Measurements from ENCODE around the gene ZNF407.
"Not testable (repeated sequence)": the region's sequence is repeated elsewhere in the genome, so short reads cannot be mapped to it uniquely, and the experiment has no call there.

ZNF407 gene, protein sequence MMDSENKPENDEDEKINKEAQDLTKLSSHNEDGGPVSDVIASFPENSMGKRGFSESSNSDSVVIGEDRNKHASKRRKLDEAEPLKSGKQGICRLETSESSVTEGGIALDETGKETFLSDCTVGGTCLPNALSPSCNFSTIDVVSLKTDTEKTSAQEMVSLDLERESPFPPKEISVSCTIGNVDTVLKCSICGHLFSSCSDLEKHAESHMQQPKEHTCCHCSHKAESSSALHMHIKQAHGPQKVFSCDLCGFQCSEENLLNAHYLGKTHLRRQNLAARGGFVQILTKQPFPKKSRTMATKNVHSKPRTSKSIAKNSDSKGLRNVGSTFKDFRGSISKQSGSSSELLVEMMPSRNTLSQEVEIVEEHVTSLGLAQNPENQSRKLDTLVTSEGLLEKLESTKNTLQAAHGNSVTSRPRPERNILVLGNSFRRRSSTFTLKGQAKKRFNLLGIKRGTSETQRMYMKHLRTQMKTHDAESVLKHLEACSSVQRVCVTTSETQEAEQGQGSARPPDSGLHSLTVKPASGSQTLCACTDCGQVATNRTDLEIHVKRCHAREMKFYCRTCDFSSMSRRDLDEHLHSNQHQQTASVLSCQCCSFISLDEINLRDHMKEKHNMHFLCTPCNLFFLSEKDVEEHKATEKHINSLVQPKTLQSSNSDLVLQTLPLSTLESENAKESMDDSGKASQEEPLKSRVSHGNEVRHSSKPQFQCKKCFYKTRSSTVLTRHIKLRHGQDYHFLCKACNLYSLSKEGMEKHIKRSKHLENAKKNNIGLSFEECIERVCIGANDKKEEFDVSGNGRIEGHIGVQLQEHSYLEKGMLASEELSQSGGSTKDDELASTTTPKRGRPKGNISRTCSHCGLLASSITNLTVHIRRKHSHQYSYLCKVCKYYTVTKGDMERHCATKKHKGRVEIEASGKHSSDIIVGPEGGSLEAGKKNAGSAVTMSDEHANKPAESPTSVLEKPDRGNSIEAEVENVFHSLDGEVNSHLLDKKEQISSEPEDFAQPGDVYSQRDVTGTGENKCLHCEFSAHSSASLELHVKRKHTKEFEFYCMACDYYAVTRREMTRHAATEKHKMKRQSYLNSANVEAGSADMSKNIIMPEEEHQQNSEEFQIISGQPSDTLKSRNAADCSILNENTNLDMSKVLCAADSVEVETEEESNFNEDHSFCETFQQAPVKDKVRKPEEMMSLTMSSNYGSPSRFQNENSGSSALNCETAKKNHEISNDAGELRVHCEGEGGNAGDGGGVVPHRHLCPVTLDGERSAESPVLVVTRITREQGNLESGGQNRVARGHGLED (N-terminal part only)

DNA sequence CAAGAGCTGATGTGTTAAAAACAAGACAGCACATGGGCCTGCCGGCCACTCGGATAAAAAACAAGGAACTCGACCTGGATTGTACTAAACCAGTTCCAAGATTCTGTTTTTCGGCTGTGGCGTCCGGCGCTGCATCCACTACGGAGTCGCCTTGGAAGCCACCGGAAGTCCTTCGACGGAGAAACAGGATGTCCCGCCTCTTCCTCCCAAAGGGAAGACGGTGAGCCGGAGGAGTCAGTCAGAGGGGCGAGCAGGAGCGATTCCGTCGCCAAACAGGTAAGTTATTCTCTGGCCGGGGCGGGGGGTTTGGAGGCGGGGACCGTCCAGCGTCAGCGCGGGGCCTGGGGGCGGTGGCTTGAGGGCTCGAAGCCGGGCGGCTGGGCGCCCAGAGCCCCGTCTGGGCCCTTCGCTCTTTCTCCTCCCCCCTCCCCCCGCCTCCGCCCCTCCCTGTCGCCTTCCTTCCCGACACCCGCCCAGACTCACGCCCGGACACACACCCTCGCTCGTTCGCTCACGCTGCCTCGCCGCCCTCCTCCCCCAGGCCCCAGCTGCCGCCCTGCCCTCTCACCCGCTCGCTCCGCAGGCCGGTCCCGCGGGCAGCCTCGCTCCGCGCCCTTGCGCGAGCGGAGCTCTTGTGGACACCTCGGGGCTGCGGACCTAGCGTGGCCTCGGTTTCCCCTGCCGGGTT is at the start of gene ZNF407:
Gene ZNF407, plus strand, starts transcription at position 209 of the 688 bp plus-strand sequence. CDS start 33,150 bp downstream, outside the sequence.
- DNase-seq, result peak; percentile 93

DNA sequence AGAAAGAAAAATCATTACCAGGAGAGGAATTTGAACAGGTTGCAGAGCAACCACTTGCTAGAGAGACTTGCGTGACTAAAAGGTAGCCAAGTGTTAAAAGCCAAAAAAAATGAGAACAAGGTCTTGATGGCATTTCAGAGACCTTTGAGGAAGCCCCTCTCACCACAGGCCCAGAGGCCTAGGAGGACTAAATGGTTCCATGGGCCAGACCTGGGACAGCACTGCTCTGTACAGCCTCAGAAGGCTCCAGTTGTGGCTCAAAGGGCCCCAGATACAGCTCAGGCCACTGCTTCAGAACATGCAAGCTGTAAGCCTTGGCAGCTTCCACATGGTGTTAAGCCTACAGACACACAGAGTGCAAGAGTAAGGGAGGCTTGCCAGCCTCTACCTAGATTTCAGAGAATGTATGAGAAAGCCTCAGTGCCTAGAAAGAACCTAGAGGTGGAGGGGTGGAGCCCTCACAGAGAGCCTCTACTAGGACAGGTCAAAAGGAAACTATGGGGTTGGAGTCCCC is 48.0 kb upstream of the ZNF407 start:
- DNase-seq, result no peak

DNA sequence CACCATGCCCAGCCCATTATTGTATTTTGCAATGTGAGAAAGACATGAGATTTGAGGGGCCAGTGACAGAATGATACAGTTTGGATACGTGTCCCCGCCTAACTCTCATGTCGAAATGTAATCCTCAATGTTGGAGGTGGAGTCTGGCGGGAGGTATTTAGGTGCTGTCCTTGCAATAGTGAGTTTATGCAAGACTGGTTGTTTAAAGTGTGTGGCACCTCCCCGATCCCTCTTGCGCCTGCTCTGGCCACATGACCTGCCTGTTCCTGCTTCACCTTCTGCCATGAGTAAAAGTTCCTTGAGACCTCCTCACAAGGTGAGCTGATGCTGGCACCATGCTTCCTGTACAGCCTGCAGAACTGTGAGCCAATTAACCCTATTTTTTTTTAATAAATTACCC is 46.8 kb upstream of the ZNF407 start:
- DNase-seq, result no peak

DNA sequence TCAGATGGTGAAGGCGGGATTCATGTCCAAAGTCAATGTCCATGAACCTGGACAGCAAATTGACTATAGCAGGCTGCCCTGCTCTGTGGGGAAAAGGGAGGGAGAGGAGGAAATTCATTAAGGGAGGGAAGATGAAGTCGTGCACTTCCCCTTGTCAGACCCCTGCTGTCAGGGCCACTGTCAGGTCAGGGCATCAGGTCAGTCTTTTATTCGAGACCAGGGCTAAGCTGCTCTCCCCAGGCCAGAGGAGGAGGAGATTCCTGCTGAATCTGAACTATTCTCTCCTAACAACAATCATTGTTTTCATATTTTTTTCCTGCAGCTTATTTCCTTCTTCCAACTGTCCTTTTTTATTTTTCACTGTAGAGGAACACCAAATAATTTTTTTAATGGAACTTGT is 46.2 kb upstream of the ZNF407 start:
- no peak for DNase-seq

DNA sequence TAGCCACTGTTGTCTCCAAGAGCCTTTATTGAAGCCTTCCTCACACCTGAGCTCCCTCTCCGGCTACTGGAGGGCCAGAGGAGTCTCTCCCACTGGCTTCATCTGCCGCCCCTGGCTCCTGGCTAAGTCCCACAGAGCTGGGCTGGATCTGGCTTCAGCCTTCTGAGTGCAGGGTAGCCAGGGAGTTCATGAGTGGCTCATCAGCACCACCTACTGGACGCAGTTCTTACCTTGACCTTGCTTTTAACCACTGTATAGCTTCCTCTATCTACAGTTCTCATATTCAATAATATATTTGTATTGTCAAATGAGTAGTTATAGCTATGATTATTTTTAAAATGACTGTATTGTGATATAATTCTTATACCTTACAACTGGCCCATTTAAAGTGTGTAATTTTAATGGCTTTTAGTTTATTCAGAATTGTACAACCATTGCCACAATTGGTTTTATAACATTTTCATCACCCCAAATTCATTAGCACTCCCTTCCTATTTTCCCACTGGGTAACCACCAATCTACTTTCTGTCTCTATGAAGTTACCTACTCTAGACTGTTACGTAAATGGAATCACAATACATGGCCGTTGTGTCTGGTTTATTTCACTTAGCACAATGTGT is 45.6 kb upstream of the ZNF407 start:
- DNase-seq, result peak; percentile 67

DNA sequence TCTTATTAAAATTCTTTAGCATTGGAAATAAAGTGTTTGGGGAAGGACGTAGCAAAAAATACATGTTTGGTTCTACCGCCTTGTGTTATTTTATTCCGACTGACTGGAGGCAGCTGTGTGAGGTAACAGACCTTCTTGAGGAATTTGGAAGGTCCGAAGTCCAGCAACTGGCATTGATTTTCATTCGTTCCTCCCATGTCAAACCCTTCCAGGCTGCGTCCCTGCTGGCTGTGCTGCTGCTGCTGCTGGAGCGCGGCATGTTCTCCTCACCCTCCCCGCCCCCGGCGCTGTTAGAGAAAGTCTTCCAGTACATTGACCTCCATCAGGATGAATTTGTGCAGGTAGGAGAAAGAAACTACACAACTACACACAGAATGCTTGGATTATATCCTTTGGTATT is 41.5 kb upstream of the ZNF407 start:
- no peak for DNase-seq

DNA sequence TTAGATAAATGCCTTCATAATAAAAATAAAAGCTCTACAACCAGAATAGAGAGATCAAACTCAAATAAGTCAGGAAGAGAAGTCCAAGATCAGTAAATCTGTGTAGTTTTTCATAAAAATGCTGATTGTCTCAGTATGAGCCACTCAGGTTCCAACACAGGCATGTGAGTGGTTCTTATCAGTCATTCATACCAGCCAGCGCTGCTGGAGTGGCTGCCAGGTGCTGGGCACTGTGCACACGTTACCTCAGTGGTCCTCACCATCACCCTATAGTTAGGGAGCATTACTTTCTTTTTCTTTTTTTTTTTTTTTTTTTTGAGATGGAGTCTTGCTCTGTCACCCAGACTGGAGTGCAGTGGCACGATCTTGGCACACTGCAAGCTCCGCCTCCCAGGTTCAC is 39.6 kb upstream of the ZNF407 start:
- no peak for DNase-seq

DNA sequence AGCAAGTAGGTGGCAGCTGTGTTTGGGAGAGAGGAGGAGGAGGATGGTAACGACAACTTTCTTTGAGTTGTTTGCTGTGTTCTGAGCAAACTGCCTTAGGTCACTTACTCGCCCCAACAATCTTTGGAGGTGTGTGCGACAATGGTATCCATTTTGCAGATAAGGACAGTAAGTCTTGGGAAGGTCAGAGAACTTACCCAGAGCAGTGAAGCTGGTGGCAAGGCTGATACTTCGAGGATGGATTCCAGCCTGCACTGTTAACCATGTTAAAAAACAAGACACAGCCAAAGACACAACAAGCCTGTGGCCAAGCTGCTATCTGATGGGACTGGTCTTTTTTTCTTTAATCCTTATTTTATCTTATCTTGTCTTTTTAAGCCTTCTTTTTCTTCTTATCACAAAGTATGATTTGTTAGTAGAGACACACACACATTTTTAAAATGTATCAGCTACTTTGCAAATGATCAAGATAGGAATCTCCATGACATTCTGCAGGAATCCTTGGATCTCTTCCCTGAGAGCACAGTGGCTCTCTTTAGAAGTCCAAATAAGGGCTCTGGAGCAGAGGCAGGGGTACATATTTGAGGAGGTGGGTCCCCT is 35.4 kb upstream of the ZNF407 start:
- no peak for DNase-seq

DNA sequence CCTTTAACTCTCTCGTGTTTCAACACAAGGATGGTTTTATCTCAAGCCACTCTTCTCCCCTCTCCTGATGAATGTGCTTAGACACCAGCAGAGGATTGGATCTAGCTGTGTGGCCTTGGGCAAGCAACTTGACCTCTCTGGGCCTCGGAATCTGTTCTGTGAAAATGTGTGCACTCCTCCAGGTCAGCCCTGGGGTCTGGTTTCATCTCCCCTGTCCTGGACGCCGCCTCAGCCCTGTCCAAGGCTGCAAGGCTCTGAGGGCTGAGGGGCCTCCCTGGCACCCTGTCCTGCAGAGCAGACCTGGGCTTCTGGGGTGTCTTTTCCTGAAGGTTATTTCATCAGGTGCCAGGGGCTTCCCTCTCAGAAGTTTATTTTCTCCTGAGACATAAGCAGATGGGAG is 34.9 kb upstream of the ZNF407 start:
- DNase-seq, result no peak

DNA sequence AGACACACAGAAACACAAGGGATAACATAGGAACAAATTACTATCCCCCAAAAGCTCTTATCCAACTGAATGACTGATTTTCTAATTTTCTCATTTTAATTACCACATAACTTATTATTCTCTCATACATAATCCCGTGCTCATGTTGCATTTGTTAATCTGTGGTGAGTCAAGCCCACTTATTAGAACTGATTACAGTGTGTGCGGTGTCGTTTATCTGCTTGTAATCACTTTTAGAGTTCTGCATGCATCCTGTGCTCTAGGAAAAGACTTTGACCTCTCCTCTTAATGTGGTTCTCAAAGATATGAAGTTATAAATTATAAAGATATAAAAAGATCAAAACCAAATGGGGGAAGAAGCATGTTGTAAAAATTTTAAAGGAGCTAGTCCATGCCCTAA is 33.7 kb upstream of the ZNF407 start:
- DNase-seq, result no peak

DNA sequence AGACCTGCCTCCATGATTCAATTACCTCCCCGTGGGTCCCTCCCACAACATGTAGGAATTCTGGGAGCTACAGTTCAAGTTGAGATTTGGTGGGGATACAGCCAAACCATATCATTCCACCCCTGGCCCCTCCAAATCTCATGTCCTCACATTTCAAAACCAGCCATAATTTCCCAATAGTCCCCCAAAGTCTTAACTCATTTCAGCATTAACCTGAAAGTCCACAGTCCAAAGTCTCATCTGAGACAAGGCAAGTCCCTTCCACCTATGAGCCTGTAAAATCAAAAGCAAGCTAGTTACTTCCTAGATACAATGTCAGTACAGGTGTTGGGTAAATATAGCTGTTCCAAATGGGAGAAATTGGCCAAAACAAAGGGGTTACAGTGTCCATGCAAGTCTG is 32.5 kb upstream of the ZNF407 start:
- not testable (repeated sequence) for DNase-seq

DNA sequence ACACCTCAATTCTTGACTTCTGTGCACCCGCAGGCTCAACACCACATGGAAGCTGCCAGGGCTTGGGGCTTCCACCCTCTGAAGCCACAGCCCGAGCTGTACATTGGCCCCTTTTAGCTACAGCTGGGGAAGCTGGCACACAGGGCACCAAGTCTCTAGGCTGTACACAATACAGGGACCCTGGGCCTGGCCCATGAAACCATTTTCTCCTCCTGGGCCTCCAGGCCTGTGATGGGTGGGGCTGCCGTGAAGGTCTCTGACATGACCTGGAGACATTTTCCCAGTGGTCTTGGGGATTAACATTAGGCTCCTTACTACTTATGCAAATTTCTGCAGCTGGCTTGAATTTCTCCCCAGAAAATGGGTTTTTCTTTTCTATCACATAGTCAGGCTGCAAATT is 31.7 kb upstream of the ZNF407 start:
- DNase-seq, result not testable (repeated sequence)

DNA sequence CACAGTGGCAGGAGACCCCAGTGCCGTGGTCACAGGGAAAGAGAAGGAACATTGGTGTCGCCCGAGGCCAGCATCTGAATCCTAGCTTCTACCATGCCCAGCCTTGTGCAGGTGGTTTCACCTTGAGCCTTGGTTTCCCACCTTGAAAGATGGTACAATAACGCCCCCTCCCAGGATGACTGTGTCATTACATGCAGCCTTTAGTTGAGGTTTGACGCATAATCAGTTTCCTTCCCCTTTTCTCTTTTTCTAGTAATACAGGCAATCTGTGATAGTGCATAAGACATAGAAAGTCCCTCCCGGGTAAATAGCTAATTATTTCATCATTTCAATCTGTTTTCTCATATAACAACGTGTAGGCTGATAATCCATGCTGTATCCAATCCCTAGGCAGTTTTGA is 29.8 kb upstream of the ZNF407 start:
- no peak for DNase-seq

DNA sequence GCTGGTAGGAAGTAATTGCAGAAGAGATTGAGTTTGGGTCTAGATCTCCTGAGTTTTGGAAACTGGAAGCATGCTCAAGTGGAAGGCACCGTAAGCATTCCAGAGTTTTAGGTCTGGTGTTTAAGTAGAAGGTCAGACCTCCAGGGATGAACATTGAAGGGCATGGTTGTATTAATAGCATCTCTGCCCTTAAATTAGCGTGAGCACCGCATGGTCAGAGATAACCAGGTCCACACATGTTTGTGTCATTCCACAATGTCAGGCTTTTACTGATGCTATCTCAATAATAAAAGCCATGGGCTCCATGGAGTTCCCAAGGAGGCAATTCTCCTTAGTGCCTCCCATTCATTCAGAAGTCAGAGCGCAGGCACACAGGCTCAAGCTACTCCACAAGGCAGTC is 28.3 kb upstream of the ZNF407 start:
- DNase-seq, result no peak

DNA sequence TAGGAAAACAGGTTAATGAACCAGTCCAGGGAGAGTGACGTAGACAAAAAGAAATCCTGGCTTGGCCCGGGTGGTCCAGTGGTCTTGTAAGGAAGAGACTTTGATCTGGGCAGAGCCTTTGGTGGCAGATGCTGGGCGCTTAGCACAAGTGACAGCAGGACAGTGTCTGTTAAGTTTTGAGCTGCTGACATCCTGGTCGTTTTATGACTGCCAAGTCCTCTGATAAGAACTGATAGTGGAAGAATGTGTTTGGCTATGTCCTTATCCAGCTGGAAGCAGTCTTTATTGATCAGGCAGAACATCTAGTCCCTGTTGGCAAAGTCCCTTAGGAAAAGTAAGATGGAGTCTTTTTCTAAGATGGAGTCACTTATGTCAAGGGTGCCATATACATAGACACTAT is 27.4 kb upstream of the ZNF407 start:
- DNase-seq, result no peak

DNA sequence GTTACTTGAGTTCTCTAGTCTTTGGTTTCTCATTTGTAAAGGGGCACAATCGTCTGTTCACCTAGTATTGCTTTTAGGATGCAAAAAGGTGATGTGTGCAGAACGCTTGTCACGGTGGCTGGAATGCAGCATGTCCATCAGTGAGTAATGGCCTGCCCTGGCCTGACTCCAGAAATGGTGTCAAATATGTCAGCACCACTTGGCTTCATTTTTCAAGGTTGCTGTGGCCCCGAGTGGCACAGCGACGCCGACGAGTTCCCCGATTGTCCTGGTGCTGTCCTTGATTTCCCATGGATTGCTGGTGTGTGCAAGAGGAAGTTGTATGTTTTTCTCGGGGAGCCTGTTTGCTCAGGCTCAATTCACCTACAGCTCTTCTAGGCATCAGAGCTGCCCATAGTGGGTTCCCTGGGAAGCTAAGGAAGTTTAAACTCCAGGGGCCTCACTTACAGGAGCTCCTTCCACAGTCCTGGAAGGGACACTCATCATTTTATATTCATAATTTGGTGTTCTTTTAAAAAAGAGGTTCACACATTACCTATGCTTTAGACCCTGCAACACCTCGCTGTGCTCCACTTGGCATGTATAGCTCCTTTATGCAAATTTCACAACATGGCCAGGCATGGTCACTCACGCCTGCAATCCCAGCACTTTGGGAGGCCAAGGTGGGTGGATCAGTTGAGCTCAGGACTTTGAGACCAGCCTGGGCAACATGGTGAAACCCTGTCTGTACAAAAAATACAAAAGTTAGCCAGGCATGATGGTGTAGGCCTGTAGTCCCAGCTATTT is 25.6 kb upstream of the ZNF407 start:
- DNase-seq, result no peak

DNA sequence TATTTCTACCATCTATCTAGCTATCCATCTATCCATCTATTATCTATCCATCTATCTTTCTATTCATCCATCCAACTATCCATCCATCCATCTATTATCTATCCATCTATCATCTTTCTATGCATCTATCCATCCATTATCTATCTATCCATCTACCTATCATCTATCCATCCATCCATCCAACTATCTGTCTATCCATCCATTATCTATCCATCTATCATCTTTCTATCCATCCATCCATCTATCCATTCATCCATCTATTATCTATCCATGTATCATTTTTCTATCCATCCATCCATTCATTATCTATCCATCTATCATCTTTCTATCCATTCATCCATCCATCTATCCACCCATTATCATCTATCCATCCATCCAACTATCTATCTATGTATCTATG is 24.6 kb upstream of the ZNF407 start:
- no peak for DNase-seq

DNA sequence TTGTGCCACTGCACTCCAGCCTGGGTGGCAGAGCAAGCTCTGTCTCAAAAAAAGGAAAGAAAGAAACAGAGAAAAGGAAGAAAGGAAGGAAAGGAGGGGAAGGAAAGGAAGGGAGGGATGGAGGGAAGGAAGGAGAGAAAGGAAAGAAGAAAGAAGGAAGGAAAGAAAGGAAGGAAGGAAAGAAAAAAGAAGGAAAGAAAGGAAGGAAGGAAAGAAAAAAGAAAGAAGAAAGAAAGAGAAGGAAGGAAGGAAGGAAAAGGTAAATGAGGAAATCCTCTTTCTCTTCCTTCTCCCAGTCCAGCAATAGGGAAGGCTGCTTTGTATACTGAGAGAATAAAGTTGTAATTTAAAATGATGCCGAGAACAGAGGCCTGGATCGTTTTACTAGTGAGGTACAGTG is 22.8 kb upstream of the ZNF407 start:
- no peak for DNase-seq

DNA sequence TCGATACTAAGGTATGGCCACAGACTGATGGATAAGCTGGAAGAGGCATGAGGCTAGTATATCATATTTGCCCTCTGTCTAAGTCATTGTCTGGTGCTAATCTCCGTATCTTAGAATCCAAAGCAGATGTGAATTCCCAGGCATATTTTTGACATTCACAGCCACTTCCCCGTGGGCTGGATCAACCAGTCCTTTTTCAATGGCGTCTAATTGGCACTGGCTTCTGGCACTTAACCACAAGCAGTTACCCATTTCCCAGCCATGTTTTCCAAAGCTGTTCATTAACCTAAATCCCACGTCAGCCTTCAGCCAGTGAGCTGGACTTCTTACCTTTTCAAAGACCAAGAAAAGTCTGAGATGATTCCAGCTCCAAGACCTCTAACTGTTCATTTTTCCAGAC is 20.7 kb upstream of the ZNF407 start:
- no peak for DNase-seq

DNA sequence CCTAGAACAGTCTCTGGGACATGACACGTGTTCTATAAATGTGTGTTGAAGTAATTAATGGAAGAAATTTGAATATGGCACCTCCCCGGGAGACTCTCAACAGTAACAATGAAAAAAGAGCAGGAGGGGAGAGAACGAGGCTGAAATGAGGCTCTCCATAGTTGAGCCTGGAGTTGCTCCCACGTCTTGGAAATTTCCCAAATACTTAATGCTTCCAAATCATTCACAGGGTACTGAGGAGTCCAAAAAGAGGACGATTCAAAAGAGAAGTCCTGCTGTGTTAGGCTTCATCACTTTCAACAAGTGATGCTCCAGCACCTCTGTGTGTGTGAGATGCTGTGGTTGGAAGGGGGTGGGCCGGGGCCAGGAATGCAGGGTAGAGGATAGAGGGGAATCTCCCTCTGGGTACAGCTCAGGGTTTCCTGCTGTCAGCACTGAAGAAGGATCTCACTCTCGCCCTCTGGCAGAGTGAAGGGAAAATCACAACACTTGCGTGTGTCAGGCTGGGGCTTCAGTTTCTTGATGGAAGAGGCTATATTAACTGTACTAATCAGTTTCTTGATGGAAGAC is 18.1 kb upstream of the ZNF407 start:
- peak; percentile 15 for DNase-seq

All from fibroblast of skin of right biceps (primary cell).